IPS-18a (cell line): ENCODE measurements around the gene ALDH1A3.

ENCODE experiments used
- H3K27ac ChIP-seq: one replicate; pipeline ENCODE4 v1.5.1; 2013; ENCODE audit warnings: low read length
- H3K27me3 ChIP-seq: one replicate; pipeline ENCODE4 v1.6.1; 2013; ENCODE audit warnings: mild to moderate bottlenecking, low read length; ENCODE audit not compliant: control insufficient read depth, insufficient read depth
- H3K36me3 ChIP-seq: one replicate; pipeline ENCODE4 v1.6.1; 2013; ENCODE audit warnings: low read depth, low read length; ENCODE audit not compliant: control insufficient read depth
- H3K4me1 ChIP-seq: one replicate; pipeline ENCODE4 v1.6.1; 2013; ENCODE audit warnings: low read depth, low read length; ENCODE audit not compliant: control insufficient read depth
- H3K4me3 ChIP-seq: one replicate; pipeline ENCODE4 v1.5.1; 2013; ENCODE audit warnings: low read length
- H3K9ac ChIP-seq: one replicate; pipeline ENCODE4 v1.6.1; 2013; ENCODE audit warnings: mild to moderate bottlenecking, low read length, moderate library complexity
- H3K9me3 ChIP-seq: one replicate; pipeline ENCODE4 v1.6.1; 2013; ENCODE audit warnings: low read depth, low read length; ENCODE audit not compliant: control insufficient read depth

ALDH1A3 gene

DNA sequence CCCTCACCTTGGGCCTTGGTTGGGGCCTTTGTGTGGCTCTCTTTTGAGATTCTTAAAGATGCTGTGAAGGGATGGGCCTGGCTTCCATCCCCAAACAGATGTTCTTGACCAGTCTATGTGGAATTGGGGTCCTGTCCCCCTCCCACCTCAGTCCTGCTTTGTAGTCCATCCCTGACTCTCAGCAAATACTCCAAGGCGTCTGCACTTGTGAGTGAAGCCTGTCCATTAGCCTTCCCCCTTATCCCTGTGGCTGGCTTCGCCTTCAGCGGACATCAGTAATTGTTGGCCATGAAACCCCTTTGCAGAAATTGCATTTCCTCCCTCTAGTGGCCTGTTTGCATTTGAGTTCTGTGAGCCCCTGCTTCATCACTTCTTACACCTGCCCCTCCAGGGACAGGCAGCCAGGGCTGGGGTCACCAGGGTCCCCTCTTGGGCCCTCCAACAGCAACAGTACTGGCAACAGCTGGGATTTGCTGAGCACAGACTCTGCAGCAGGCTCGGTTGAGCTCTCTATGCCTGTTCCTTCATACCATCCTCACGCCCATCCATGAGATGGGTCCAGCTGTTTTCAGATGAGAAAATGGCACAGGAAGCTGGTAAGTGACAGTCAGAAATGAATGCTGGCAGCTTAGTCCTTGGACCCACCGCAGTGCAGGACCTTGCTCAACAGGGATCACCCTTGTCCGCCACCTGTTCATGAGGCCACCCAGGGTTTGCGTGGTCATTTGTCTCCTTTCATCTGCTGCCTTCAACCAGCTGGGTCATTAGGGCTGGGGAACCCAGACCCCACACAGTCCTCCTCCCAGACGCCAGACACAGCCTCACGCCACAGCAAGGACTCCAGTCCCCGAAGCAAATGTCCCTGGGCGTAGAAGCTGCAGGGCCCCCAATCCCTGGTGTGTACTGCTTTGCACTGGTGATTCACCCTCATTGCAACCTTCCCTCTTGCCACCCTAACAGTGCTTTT lies 30.6 kb downstream of the ALDH1A3 start:
- Histone ChIP-seq H3K9ac (no peak overlapping the region), H3K9me3 (no peaks in the 10 kb centered on the region), H3K4me3 (no peak overlapping the region), H3K27ac (no peak overlapping the region), H3K4me1 (peaks cover 3% of the 10 kb centered on the region), H3K27me3 (no peaks in the 10 kb centered on the region), H3K36me3 (no peaks in the 10 kb centered on the region)

DNA sequence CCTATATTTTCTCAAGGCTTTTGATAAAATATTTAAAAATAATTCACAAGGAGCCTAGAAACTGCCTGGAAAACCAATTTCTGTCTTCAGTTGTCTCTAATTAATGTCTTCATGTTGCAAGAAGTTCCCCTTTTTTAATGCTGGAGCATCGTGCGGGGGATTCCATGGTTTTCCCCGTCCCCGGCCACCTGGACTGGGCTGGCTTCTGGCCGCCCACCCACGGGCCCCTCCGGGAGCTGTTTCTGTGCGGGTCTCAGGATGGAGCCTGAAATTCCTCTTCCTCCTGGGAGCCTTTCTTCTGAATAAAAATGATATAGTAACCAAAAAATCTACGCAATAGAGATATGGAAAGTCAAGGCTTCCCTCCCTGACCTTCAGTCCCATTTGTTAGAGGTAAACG lies 31.5 kb downstream of the ALDH1A3 start:
- H3K36me3 ChIP-seq = no peaks in the 10 kb centered on the region
- H3K9ac ChIP-seq = no peak overlapping the region
- H3K9me3 ChIP-seq = no peaks in the 10 kb centered on the region
- peaks cover 3% of the 10 kb centered on the region for H3K4me1 ChIP-seq
- no peak overlapping the region for H3K27ac ChIP-seq
- no peaks in the 10 kb centered on the region for H3K27me3 ChIP-seq
- no peak overlapping the region for H3K4me3 ChIP-seq

DNA sequence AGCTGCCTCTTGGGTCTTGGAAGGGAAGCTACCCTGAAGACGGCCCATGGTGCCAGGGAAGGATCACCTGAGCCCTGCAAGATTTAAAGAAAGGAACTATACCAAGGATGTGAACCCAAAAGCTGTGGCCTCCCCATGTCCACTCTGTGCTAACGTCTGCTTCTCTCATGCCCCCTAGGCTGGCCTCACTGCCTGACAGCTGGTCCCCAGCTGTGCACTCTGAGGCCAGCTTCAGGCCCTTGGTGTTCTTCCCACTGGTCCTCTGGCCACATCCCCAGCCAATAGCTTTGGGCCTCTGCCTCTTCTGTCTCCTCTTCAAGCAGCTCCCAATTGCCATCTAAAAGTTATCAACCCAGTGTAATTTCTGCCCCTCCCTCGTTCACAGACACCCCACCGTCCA lies 34.3 kb downstream of the ALDH1A3 start:
- H3K27ac ChIP-seq = no peak overlapping the region
- H3K9ac ChIP-seq = no peak overlapping the region
- H3K4me1 ChIP-seq = peaks cover 3% of the 10 kb centered on the region
- H3K4me3 ChIP-seq = no peak overlapping the region
- no peaks in the 10 kb centered on the region for H3K36me3 ChIP-seq
- H3K27me3 ChIP-seq = peaks cover 25% of the 10 kb centered on the region
- no peaks in the 10 kb centered on the region for H3K9me3 ChIP-seq

DNA sequence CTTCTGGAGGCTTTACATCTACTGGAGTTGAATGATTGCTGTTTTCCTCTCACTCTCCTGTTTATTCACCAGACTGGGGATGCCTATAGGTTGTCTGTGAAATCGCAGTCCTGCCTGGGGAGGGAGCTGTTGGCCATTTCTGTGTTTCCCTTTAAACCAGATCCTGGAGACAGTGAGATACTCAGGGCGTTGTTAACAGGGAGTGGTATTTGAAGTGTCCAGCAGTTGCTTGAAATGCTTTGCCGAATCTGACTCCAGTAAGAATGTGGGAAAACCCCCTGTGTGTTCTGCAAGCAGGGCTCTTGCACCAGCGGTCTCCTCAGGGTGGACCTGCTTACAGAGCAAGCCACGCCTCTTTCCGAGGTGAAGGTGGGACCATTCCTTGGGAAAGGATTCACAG lies 35.2 kb downstream of the ALDH1A3 start:
- Histone ChIP-seq H3K4me1 (peaks cover 2% of the 10 kb centered on the region), H3K27ac (no peak overlapping the region), H3K36me3 (no peaks in the 10 kb centered on the region), H3K9me3 (no peaks in the 10 kb centered on the region), H3K27me3 (peaks cover 32% of the 10 kb centered on the region), H3K4me3 (no peak overlapping the region), H3K9ac (no peak overlapping the region)

DNA sequence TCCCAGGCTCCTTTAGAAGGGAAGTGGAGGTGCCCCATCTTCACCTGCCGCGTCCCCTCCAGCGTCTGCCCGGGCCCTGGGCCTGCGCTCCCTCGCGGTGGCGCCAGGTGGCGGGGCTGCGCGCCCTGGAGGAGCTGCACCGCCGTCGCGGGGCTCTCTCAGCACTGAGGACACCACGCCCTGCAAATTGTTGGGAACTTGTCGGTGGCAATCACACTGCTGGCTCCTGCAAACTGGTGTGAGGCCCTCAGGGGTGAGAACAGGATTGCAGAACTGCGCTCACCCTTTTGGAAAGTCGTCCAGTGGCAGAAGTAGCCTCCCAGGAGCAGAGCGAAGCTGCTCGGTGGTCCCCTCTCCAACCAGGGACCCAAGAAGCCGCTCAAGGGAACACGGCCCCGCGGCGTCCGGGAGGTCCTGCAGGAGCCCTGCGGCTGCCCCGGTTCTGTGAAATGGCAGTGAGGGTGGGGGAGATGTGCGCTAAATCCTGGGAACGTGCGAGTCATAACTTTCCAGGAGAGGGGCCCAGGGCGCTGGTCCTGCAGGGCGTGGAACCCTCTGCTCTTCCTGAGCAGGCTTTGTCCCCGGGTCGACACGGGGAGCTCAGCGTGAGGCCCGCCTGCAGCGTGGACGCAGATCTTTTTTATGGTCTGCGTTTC lies 38.5 kb downstream of the ALDH1A3 start:
- H3K9me3 ChIP-seq = no peaks in the 10 kb centered on the region
- H3K4me3 ChIP-seq = peak overlapping the region; percentile 50
- no peak overlapping the region for H3K27ac ChIP-seq
- peaks cover 65% of the 10 kb centered on the region for H3K27me3 ChIP-seq
- H3K36me3 ChIP-seq = no peaks in the 10 kb centered on the region
- H3K4me1 ChIP-seq = no peaks in the 10 kb centered on the region
- no peak overlapping the region for H3K9ac ChIP-seq

DNA sequence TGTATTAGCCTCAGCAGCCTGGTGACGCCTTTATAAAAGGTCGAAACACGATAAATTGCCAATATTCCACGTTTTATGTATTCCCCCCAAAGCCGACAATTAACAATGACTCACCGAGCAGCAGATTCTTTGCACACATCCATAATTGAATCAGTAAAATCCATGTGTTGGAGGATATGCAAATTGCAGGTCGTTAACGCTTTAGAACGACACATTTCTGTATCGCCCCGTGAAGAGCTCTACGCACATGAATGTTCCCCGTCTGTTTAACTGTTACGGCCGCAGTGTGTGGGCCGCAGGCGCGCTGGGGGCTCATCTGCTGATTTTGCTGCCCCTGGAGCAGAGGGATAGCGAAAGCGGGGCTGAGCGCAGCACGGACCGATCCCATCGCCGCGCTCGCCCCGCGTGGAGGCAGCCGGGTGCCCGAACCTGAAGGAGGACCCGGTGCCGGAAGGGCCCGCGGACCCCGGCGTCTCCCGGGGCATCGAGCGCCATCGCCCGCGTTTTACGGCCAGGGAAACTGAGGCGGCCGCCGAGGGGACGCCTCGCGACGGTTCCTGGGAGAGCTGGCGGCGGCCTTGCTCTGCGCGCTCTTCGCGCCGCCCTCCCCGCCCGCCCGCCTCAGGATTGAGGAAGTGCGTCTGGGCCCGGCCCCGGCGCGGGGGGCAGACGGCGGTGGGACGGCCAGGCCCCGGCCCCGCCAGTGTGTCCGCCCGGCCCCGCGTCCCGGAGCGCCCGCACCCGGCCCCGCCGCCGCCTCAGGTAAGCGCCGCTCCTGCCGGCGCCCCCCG lies 39.3 kb downstream of the ALDH1A3 start, which contains the start of gene LRRK1:
LRRK1 (plus strand) TSS at position 668 of the 791 bp plus-strand sequence. CDS start 5,276 bp downstream, outside the sequence.
- peaks cover 69% of the 10 kb centered on the region for H3K27me3 ChIP-seq
- peak within 1 kb of the TSS; percentile 51 for H3K4me3 ChIP-seq
- H3K36me3 ChIP-seq = no peaks in the 10 kb centered on the region
- H3K27ac ChIP-seq = no peak within 1 kb of the TSS
- no peak within 1 kb of the TSS for H3K9ac ChIP-seq
- no peaks in the 10 kb centered on the region for H3K4me1 ChIP-seq
- H3K9me3 ChIP-seq = no peaks in the 10 kb centered on the region

DNA sequence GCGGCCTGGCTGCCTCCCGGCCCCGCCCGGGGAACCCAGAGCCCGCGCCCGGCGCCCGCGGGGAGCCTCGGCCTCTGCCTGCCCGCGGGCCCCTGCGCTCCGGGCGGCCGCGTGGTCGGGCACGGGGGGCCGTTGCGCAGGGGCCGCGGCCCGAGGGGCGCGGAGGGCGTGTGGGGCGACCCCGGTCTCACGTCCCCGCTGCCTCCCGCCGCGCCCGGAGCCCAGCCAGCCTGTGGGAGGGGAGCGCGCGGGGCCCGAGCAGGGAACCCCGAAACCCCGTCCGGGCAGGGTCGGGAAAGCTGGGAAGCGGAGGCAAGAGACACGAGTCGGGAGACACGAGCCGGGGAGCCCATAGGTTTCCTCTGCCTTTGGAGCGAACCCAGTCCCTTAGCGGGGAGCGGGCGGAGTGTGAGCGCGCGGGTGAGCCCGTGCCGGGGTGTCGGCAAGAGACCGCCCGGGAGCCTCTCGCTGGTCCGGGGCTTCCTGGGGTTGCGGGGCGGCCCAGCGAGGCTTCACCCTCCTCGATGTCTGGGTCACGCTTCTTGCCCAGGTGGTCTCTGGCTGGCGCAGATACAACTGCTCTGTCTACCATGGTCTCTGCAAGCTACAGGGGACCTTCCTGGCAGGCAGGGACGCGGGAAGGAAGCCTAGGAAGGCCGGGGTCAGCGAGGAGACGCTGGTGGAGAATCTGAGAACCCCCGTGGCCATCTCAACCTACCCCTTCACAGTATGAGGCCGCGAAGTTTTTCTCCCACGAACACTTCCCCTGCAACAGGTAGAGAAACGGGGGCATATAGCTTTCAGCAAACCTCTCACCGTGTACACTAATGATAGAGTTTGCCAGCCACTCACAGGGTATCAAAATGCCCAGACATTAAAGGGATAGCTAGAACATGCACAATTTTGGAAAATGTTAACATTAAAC lies 40.1 kb downstream of the ALDH1A3 start:
- Histone ChIP-seq H3K27ac (no peak overlapping the region), H3K9me3 (no peaks in the 10 kb centered on the region), H3K27me3 (peaks cover 73% of the 10 kb centered on the region), H3K4me3 (peak overlapping the region; percentile 51), H3K36me3 (no peaks in the 10 kb centered on the region), H3K4me1 (no peaks in the 10 kb centered on the region), H3K9ac (no peak overlapping the region)

DNA sequence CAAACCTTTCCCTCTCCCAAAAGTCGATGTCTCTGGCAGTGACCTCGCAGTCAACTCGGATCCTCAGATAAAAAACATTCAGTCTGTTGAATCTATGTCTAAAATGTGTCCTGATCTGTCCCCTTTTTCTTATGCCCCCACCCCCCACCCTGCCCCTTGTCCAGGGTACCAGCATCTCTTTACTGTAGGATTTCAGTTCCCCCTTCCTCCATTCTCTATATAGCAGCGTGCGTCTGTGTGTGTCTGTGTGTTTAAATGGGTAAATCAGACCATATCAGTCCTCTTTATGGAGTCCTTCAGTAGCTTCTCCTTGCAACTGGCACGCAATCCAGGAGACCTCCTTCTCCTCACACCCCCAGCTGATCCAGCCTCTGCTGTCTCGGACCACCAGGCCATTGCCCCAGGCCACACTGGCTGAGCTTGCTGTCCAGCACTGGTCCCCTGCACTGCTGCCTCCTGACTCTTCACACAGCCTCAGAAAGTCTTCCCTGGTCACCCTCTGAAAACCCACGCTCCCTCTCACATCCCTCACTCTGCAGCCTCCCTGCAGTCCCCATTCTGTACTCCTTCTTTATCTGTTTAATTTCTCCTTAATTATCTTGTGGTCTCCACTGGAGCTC lies 41.0 kb downstream of the ALDH1A3 start:
- Histone ChIP-seq H3K27ac (no peak overlapping the region), H3K27me3 (peaks cover 74% of the 10 kb centered on the region), H3K4me3 (no peak overlapping the region)

DNA sequence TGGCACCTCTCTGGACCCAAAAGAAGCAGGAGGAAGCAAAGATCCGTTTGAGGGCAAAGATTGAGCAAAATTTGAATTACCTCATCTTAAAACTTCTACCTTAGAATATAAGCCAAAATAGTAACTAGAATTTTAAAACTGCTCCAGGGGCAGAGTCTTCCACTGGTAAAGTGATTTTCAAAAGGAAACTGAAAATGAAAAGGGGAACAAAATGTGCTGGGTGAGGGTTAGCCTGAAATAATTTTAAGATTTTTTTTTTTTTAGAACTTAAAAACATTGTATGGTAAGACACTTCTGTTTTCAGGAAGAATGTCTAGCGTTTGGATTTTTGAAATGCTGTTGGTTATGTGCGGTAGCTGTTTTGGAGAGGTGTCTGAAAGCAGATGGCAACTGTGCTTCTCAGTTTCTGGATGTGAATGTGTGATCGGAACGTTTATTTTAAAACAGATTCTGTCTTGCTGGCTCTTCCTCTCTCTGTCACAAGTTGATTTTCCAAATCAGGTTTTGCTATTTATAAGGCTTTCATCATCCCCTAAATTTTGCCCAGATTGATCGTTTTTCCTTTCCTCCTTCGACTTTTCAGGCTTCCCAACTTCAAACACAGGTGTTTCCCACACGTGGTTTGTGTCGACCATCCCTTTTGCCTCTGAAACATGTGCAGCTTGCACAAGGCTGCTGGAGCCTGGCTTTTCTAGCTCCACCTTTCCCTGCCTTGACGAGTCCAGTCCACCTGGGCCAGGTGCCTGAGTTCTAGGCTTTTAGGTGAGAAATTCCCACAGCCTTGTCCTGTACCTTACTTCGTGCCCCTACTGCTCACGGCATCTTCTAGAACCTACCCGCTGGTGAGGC lies 42.8 kb downstream of the ALDH1A3 start:
- Histone ChIP-seq H3K4me3 (no peak overlapping the region), H3K36me3 (no peaks in the 10 kb centered on the region), H3K27ac (no peak overlapping the region), H3K9ac (no peak overlapping the region), H3K27me3 (peaks cover 64% of the 10 kb centered on the region), H3K9me3 (no peaks in the 10 kb centered on the region), H3K4me1 (no peaks in the 10 kb centered on the region)

More for the DNA sequence above, 41.0 kb downstream of the ALDH1A3 start:
- H3K36me3 ChIP-seq = no peaks in the 10 kb centered on the region
- H3K9me3 ChIP-seq = no peaks in the 10 kb centered on the region
- no peak overlapping the region for H3K9ac ChIP-seq
- H3K4me1 ChIP-seq = no peaks in the 10 kb centered on the region

DNA sequence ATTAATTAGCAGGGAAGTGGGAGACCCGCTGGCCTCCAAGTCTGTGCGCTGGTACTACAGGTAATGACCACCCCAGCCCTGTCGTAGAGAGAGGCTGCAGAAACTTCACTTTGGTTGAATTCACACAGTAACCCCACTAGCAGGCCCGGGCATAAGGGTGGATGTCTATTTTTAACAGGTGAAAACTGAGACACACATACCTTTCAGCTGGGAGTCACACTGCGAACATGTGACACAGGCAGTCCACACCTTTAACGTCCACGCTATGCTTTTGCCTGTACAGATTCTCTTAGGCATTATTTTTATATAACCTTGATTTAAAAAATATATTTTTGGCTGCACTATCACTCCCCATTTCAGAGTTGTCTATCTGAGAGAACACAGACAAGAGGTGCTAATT lies 43.4 kb downstream of the ALDH1A3 start:
- Histone ChIP-seq H3K9me3 (no peaks in the 10 kb centered on the region), H3K27me3 (peaks cover 58% of the 10 kb centered on the region), H3K4me3 (no peak overlapping the region), H3K4me1 (no peaks in the 10 kb centered on the region), H3K36me3 (no peaks in the 10 kb centered on the region), H3K9ac (no peak overlapping the region), H3K27ac (no peak overlapping the region)
